Measurements from ENCODE around the gene P3R3URF.

Gene P3R3URF

GRCh38 chr1:46194641-46195193 is 18.4 kb upstream of the P3R3URF start:
- in situ Hi-C loops (cut with MboI; ENCODE audit: low sequenced_read_pairs), result no loop called here

- in situ Hi-C loops (cut with MboI; ENCODE audit: low sequenced_read_pairs), result no loop called here
Measured at GRCh38 chr1:46193984-46194570, 17.8 kb upstream of the P3R3URF start.

- in situ Hi-C loops (cut with MboI; ENCODE audit: low sequenced_read_pairs), result no loop called here
Measured at GRCh38 chr1:46193285-46193684, 17.0 kb upstream of the P3R3URF start.

- in situ Hi-C loops (cut with MboI; ENCODE audit: low sequenced_read_pairs), result no loop called here
Measured at GRCh38 chr1:46192171-46192570, 15.9 kb upstream of the P3R3URF start.

- in situ Hi-C loops (cut with MboI; ENCODE audit: low sequenced_read_pairs), result no loop called here
Measured at GRCh38 chr1:46191033-46191701, 14.9 kb upstream of the P3R3URF start.

- in situ Hi-C loops (cut with MboI; ENCODE audit: low sequenced_read_pairs), result no loop called here
Measured at GRCh38 chr1:46190539-46190938, 14.3 kb upstream of the P3R3URF start.

- in situ Hi-C loops (cut with MboI; ENCODE audit: low sequenced_read_pairs), result no loop called here
Measured at GRCh38 chr1:46188295-46189030, 12.2 kb upstream of the P3R3URF start.

- in situ Hi-C loops (cut with MboI; ENCODE audit: low sequenced_read_pairs), result no loop called here
Measured at GRCh38 chr1:46187106-46187869, 11.0 kb upstream of the P3R3URF start.

- in situ Hi-C loops (cut with MboI; ENCODE audit: low sequenced_read_pairs), result no loop called here
Measured at GRCh38 chr1:46186076-46186475, 9.8 kb upstream of the P3R3URF start.

GRCh38 chr1:46184920-46185658 is 8.8 kb upstream of the P3R3URF start:
- in situ Hi-C loops (cut with MboI; ENCODE audit: low sequenced_read_pairs), result no loop called here

- in situ Hi-C loops (cut with MboI; ENCODE audit: low sequenced_read_pairs), result no loop called here
Measured at GRCh38 chr1:46183926-46184557, 7.8 kb upstream of the P3R3URF start.

- in situ Hi-C loops (cut with MboI; ENCODE audit: low sequenced_read_pairs), result no loop called here
Measured at GRCh38 chr1:46183079-46183847, 7.0 kb upstream of the P3R3URF start.

GRCh38 chr1:46181343-46182260 is 5.3 kb upstream of the P3R3URF start:
- in situ Hi-C loops (cut with MboI; ENCODE audit: low sequenced_read_pairs), result no loop called here

GRCh38 chr1:46180082-46180616 is 3.9 kb upstream of the P3R3URF start:
- in situ Hi-C loops (cut with MboI; ENCODE audit: low sequenced_read_pairs), result no loop called here

- in situ Hi-C loops (cut with MboI; ENCODE audit: low sequenced_read_pairs), result loop anchor here (5.0 kb wide), 1 partner anchor 142 kb away; no protein-coding TSS in a partner anchor
Measured at GRCh38 chr1:46179138-46180081, 3.1 kb upstream of the P3R3URF start.

- in situ Hi-C loops (cut with MboI; ENCODE audit: low sequenced_read_pairs), result loop anchor here (5.0 kb wide), 1 partner anchor 138 kb away; no protein-coding TSS in a partner anchor
Measured at GRCh38 chr1:46175243-46175642, 1.0 kb downstream of the P3R3URF start.
